ENCODE data around the gene ADAMTSL3. TPM values are rescaled to one million over a fixed set of nuclear protein-coding genes. Genes with fewer than 3 reads are reported as not detected.

Gene ADAMTSL3
- total and polyA plus RNA-seq, 2 experiments from 2014 or later = 0.61 to 0.87 TPM

- Histone ChIP-seq H3F3A (replicated peaks; ENCODE audit: low read depth) (no peaks in the 10 kb centered on the region), H3K4me2 (no peak overlapping the region), H3K79me2 (replicated peaks; ENCODE audit: insufficient read depth) (no peaks in the 10 kb centered on the region), H2AFZ (no peak overlapping the region), H3K4me1 (ENCODE audit: insufficient read depth) (no peaks in the 10 kb centered on the region), H3K27me3 (ENCODE audit: insufficient read depth) (no peaks in the 10 kb centered on the region), H3K9me2 (ENCODE audit: insufficient read depth) (no peaks in the 10 kb centered on the region), H3K27ac (ENCODE audit: low read depth) (no peak overlapping the region), H3K36me3 (ENCODE audit: insufficient read depth) (no peaks in the 10 kb centered on the region), H4K20me1 (replicated peaks; ENCODE audit: insufficient read depth) (no peaks in the 10 kb centered on the region), H3K4me3 (no peak overlapping the region)
- DNase-seq (ENCODE audit: low spot score) = no peak
- no peak overlapping the region for H3K4me3 Mint-ChIP-seq
- H3K4me1 Mint-ChIP-seq = no peaks in the 10 kb centered on the region
- no peaks in the 10 kb centered on the region for H3K27me3 Mint-ChIP-seq (ENCODE audit: insufficient read depth, low read depth, poor library complexity)
- H3K9me3 Mint-ChIP-seq = no peaks in the 10 kb centered on the region
- H3K36me3 Mint-ChIP-seq (ENCODE audit: low read depth) = no peaks in the 10 kb centered on the region
- TF ChIP-seq EZH2phosphoT487 (IDR thresholded peaks at IDR 0.05; ENCODE audit: unreplicated experiment) (no peak), ZNF462 (CRISPR knock-in tag; IDR thresholded peaks at IDR 0.05) (no peak), ZNF114 (CRISPR knock-in tag; IDR thresholded peaks at IDR 0.05) (no peak), ZNF331 (CRISPR knock-in tag; IDR thresholded peaks at IDR 0.05; ENCODE audit: low read depth) (no peak), CTCF (conservative IDR thresholded peaks at IDR 0.05; ENCODE audit: low read depth in 2 of 2) (no peak), EZH2 (IDR thresholded peaks at IDR 0.05; ENCODE audit: low read depth, unreplicated experiment) (no peak), JUNB (IDR thresholded peaks at IDR 0.05; ENCODE audit: unreplicated experiment) (no peak), REST (IDR thresholded peaks at IDR 0.05; ENCODE audit: unreplicated experiment) (no peak)
- ATAC-seq = no peak
- no peak overlapping the region for H3K27ac Mint-ChIP-seq
These were observed 62.7 kb downstream of the ADAMTSL3 start for GRCh38 chr15:83716605-83717004.
